Measurements from ENCODE around the gene LRRC8D.

DNA sequence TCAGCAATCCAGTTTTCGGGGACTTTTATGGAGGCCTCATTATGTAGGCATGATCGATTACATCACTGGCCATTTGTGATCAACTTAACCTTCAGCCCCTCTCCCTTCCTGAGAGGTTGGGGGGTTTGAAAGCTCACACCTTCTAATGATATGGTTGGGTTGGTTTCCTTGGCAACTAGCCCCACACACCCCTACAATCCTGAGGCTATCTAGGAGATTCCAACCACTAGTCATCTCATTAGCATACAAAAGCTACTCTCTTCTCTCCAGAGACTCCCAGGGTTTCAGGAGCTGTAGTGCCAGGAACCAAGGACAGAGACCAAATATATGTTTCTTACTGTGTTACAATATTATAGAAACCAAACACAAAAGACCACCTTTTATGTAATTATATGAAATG is 138.9 kb downstream of the LRRC8D start:
- TF ChIP-seq POLR2A (IDR thresholded peaks at IDR 0.05), result no peak
- TF ChIP-seq, protein P1, sequence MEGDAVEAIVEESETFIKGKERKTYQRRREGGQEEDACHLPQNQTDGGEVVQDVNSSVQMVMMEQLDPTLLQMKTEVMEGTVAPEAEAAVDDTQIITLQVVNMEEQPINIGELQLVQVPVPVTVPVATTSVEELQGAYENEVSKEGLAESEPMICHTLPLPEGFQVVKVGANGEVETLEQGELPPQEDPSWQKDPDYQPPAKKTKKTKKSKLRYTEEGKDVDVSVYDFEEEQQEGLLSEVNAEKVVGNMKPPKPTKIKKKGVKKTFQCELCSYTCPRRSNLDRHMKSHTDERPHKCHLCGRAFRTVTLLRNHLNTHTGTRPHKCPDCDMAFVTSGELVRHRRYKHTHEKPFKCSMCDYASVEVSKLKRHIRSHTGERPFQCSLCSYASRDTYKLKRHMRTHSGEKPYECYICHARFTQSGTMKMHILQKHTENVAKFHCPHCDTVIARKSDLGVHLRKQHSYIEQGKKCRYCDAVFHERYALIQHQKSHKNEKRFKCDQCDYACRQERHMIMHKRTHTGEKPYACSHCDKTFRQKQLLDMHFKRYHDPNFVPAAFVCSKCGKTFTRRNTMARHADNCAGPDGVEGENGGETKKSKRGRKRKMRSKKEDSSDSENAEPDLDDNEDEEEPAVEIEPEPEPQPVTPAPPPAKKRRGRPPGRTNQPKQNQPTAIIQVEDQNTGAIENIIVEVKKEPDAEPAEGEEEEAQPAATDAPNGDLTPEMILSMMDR (IDR thresholded peaks at IDR 0.05), result no peak

Data from lower leg skin (tissue), 3 donors.